NCI-H2171 (cell line): ENCODE measurements around the gene NDC1.
"Not testable (repeated sequence)": the region's sequence is repeated elsewhere in the genome, so short reads cannot be mapped to it uniquely, and the experiment has no call there.

Experiments
- DNase-seq: peaks from one replicate; lab custom pipeline; 2025; lab: John Stamatoyannopoulos, UW

NDC1 gene

GRCh38 chr1:53837924-53838653, at the start of gene NDC1:
Gene NDC1 (minus strand): TSS chr1:53838296. CDS start chr1:53838261, 35 bp downstream.
- peak; percentile 94 for DNase-seq

- not testable (repeated sequence) for DNase-seq
Observed at GRCh38 chr1:53883600-53883999, 45.5 kb upstream of the NDC1 start.

- not testable (repeated sequence) for DNase-seq
Observed at GRCh38 chr1:53881853-53882252, 43.8 kb upstream of the NDC1 start.

GRCh38 chr1:53878492-53879105, 40.5 kb upstream of the NDC1 start:
- DNase-seq: peak; percentile 20

GRCh38 chr1:53875150-53875549, 37.1 kb upstream of the NDC1 start:
- not testable (repeated sequence) for DNase-seq

GRCh38 chr1:53871773-53872484, 33.8 kb upstream of the NDC1 start:
- DNase-seq: no peak

- peak; percentile 9 for DNase-seq
Observed at GRCh38 chr1:53871221-53871620, 33.1 kb upstream of the NDC1 start.

- DNase-seq: no peak
Observed at GRCh38 chr1:53869454-53870117, 31.5 kb upstream of the NDC1 start.

GRCh38 chr1:53868565-53868964, 30.5 kb upstream of the NDC1 start:
- no peak for DNase-seq

GRCh38 chr1:53862507-53862906, 24.4 kb upstream of the NDC1 start:
- DNase-seq: peak; percentile 89

GRCh38 chr1:53860967-53861411, 22.9 kb upstream of the NDC1 start:
- DNase-seq: peak; percentile 69

- DNase-seq: peak; percentile 19
Observed at GRCh38 chr1:53851571-53852285, 13.6 kb upstream of the NDC1 start.

- no peak for DNase-seq
Observed at GRCh38 chr1:53850082-53850673, 12.1 kb upstream of the NDC1 start.

- no peak for DNase-seq
Observed at GRCh38 chr1:53847980-53848379, 9.9 kb upstream of the NDC1 start.

GRCh38 chr1:53842347-53842746, 4.3 kb upstream of the NDC1 start:
- no peak for DNase-seq

- no peak for DNase-seq
Observed at GRCh38 chr1:53838654-53838974, 518 bp upstream of the NDC1 start.

GRCh38 chr1:53837646-53837923, 511 bp downstream of the NDC1 start:
- DNase-seq: no peak

GRCh38 chr1:53835491-53835890, 2.6 kb downstream of the NDC1 start:
- no peak for DNase-seq

GRCh38 chr1:53834776-53835175, 3.3 kb downstream of the NDC1 start:
- DNase-seq: no peak

GRCh38 chr1:53833393-53833792, 4.7 kb downstream of the NDC1 start:
- no peak for DNase-seq

- DNase-seq: no peak
Observed at GRCh38 chr1:53826367-53826766, 11.7 kb downstream of the NDC1 start.

- no peak for DNase-seq
Observed at GRCh38 chr1:53825306-53825705, 12.8 kb downstream of the NDC1 start.
